CD14-positive monocyte (primary cell): ENCODE data around the gene ZNF543. TPM values are rescaled to one million over a fixed set of nuclear protein-coding genes. Genes with fewer than 3 reads are reported as not detected.

ENCODE experiments used
- DNase-seq, 3 donors: peaks; one replicate each; pipeline ENCODE4 v3.0.0-alpha.2; 2011 to 2022
- H2AFZ ChIP-seq: 2 replicates; pipeline ENCODE4 v1.6.0; 2012; ENCODE audit warnings: mild to moderate bottlenecking, low read depth, low read length, inconsistent platforms; ENCODE audit not compliant: insufficient read depth, poor library complexity, severe bottlenecking
- H3K27ac ChIP-seq, 2 donors: 1 replicate in 1 of 2; 2 replicates in 1 of 2; pipeline ENCODE4 v1.5.1; 2012 to 2013; ENCODE audit warnings: low read length in 2 of 2, control low read depth in 1 of 2, inconsistent platforms in 1 of 2, low read depth in 1 of 2, mild to moderate bottlenecking in 1 of 2
- H3K27me3 ChIP-seq, 2 donors: one replicate each; pipeline versions ENCODE4 v1.6.0 to v1.6.1; 2011 to 2013; ENCODE audit warnings: low read length in 2 of 2; ENCODE audit not compliant: control insufficient read depth in 2 of 2, insufficient read depth in 2 of 2
- H3K36me3 ChIP-seq, 2 donors: replicated peaks in 1 of 2; 1 replicate in 1 of 2; 2 replicates in 1 of 2; pipeline versions ENCODE4 v1.5.1 to v1.6.1; 2012 to 2013; ENCODE audit warnings: low read length in 2 of 2, control low read depth in 1 of 2, inconsistent platforms in 1 of 2, mild to moderate bottlenecking in 1 of 2; ENCODE audit not compliant: insufficient read depth in 2 of 2, control insufficient read depth in 1 of 2
- H3K4me1 ChIP-seq, 2 donors: 1 replicate in 1 of 2; 2 replicates in 1 of 2; pipeline versions ENCODE4 v1.5.1 to v1.6.1; 2012 to 2013; ENCODE audit warnings: low read length in 2 of 2, control low read depth in 1 of 2, inconsistent platforms in 1 of 2, mild to moderate bottlenecking in 1 of 2, moderate library complexity in 1 of 2; ENCODE audit not compliant: insufficient read depth in 2 of 2, control insufficient read depth in 1 of 2
- H3K4me2 ChIP-seq: replicated peaks from 2 replicates; pipeline ENCODE3; 2012; ENCODE audit warnings: low read length, moderate library complexity, mild to moderate bottlenecking; ENCODE audit not compliant: poor library complexity, severe bottlenecking; ENCODE audit errors: extremely low read depth
- H3K4me3 ChIP-seq, 3 experiments: fragments of 200-600 bp in 1 of 3; sonication (generic) in 1 of 3; replicated peaks in 1 of 3; 1 replicate in 2 of 3; 2 replicates in 1 of 3; pipeline ENCODE4 v1.5.1; 2011 to 2013; ENCODE audit warnings: low read length in 3 of 3, mild to moderate bottlenecking in 3 of 3, control low read depth in 2 of 3, low read depth in 2 of 3, inconsistent platforms in 1 of 3, moderate library complexity in 1 of 3
- H3K79me2 ChIP-seq: 2 replicates; pipeline ENCODE4 v1.6.0; 2012; ENCODE audit warnings: mild to moderate bottlenecking, control low read depth, inconsistent platforms, low read length, moderate library complexity; ENCODE audit not compliant: insufficient read depth
- H3K9ac ChIP-seq: 2 replicates; pipeline ENCODE4 v1.6.0; 2017; ENCODE audit warnings: low read length, mild to moderate bottlenecking; ENCODE audit not compliant: insufficient read depth, poor library complexity, severe bottlenecking
- H3K9me3 ChIP-seq, 2 donors: replicated peaks in 1 of 2; 1 replicate in 1 of 2; 2 replicates in 1 of 2; pipeline versions ENCODE4 v1.5.1 to v1.6.1; 2012 to 2013; ENCODE audit warnings: low read length in 2 of 2, control low read depth in 1 of 2; ENCODE audit not compliant: control insufficient read depth in 1 of 2, insufficient read depth in 1 of 2
- H4K20me1 ChIP-seq: 2 replicates; pipeline ENCODE4 v1.6.0; 2012; ENCODE audit warnings: mild to moderate bottlenecking, low read length, control low read depth, moderate library complexity; ENCODE audit not compliant: insufficient read depth
- H3K27ac Mint-ChIP-seq, 7 donors: one replicate each; pipeline ENCODE4 v1.8.0; 2020; ENCODE audit warnings: mild to moderate bottlenecking in 7 of 7, mixed read lengths in 7 of 7, moderate library complexity in 6 of 7, inconsistent platforms in 2 of 7
- H3K27me3 Mint-ChIP-seq, 3 donors: one replicate each; pipeline ENCODE4 v1.8.0; 2021 to 2022; ENCODE audit warnings: low read depth in 3 of 3, mild to moderate bottlenecking in 3 of 3, mixed read lengths in 3 of 3, moderate library complexity in 3 of 3, inconsistent platforms in 1 of 3
- H3K36me3 Mint-ChIP-seq, 2 donors: one replicate each; pipeline ENCODE4 v1.8.0; 2020; ENCODE audit warnings: mixed read lengths in 2 of 2, inconsistent platforms in 1 of 2, mild to moderate bottlenecking in 1 of 2
- H3K4me1 Mint-ChIP-seq: one replicate; pipeline ENCODE4 v1.8.0; 2020; ENCODE audit warnings: mild to moderate bottlenecking, mixed read lengths
- H3K4me3 Mint-ChIP-seq, 2 donors: one replicate each; pipeline ENCODE4 v1.8.0; 2020; ENCODE audit warnings: mild to moderate bottlenecking in 2 of 2, mixed read lengths in 2 of 2, moderate library complexity in 1 of 2
- H3K9me3 Mint-ChIP-seq, 7 donors: one replicate each; pipeline ENCODE4 v1.8.0; 2020 to 2022; ENCODE audit warnings: mixed read lengths in 7 of 7, mild to moderate bottlenecking in 6 of 7, moderate library complexity in 6 of 7, inconsistent platforms in 2 of 7
- whole genome bisulfite sequencing: methylation state at CpG from one replicate; pipeline ENCODE4 v1.1.5; 2013; ENCODE audit warnings: missing lambda C conversion rate; ENCODE audit not compliant: insufficient coverage; 5-methylcytosine and 5-hydroxymethylcytosine counted together
- intact Hi-C, 2 donors: fragments of 100-400 bp; cut with micrococcal nuclease; formaldehyde crosslinking; loops; one replicate each; pipeline versions ENCODE4 v1.15.0 to v1.15.1; 2023
- polyA plus RNA-seq, 3 donors: library from polyadenylated mRNA; depleted of rRNA in 1 of 3; unstranded in 2 of 3; stranded (reverse) in 1 of 3; fragments of 300-500 nt in 2 of 3; fragments of >200 nt in 1 of 3; fragmentation: Illumina TruSeq in 2 of 3; gene quantifications; 1 replicate in 2 of 3; 2 replicates in 1 of 3; pipeline ENCODE4 v1.2.3, GENCODE V29; 2012 to 2021
- TF ChIP-seq, protein P1 (sequence below): fragments of 200-600 bp; IDR thresholded peaks from one replicate; pipeline ENCODE4 v1.8.0; 2022; ENCODE audit warnings: antibody characterized with exemption, mild to moderate bottlenecking

The ZNF543 gene
- polyA plus RNA-seq, 3 donors: 0.85 to 1.1 (median 0.99) TPM

DNA sequence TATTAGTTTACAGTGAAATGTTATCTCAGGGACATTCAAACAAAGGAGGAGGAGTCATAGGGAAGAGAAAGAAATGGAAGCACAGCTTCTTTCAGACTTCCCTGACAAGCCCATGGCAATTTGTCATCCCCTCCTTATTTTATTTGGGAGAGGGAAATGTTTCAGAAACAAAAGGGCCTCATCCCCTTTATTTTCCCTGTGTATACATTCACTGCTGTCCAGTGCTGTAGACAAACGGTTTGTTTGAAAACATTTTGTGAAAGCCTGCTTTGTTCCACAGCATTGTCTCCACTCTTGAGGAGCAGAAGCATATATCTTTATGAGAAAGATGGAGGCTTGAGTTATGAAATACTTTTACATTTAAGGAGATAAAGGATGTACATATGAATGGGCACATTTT is 27.7 kb upstream of the ZNF543 start:
- Histone ChIP-seq H4K20me1 (peaks cover 4% of the 10 kb centered on the region), H3K9me3 (peaks cover 36 to 37% of the 10 kb centered on the region in 2 donors), H3K36me3 (peaks cover 59 to 88% of the 10 kb centered on the region in 2 donors), H3K4me1 (no peaks in the 10 kb centered on the region), H2AFZ (no peak overlapping the region), H3K79me2 (peaks cover 61% of the 10 kb centered on the region), H3K27me3 (no peaks in the 10 kb centered on the region), H3K4me2 (no peak overlapping the region), H3K9ac (no peak overlapping the region), H3K4me3 (no peak overlapping the region), H3K27ac (no peak overlapping the region)
- TF ChIP-seq, protein P1, sequence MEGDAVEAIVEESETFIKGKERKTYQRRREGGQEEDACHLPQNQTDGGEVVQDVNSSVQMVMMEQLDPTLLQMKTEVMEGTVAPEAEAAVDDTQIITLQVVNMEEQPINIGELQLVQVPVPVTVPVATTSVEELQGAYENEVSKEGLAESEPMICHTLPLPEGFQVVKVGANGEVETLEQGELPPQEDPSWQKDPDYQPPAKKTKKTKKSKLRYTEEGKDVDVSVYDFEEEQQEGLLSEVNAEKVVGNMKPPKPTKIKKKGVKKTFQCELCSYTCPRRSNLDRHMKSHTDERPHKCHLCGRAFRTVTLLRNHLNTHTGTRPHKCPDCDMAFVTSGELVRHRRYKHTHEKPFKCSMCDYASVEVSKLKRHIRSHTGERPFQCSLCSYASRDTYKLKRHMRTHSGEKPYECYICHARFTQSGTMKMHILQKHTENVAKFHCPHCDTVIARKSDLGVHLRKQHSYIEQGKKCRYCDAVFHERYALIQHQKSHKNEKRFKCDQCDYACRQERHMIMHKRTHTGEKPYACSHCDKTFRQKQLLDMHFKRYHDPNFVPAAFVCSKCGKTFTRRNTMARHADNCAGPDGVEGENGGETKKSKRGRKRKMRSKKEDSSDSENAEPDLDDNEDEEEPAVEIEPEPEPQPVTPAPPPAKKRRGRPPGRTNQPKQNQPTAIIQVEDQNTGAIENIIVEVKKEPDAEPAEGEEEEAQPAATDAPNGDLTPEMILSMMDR: no peak
- Mint-ChIP-seq H3K4me1 (no peaks in the 10 kb centered on the region), H3K4me3 (no peak overlapping the region), H3K9me3 (peaks cover 18 to 70% (median 38%) of the 10 kb centered on the region in 7 donors), H3K27ac (no peak overlapping the region), H3K27me3 (no peaks in the 10 kb centered on the region), H3K36me3 (peaks cover 75 to 97% of the 10 kb centered on the region in 2 donors)
- WGBS: no CpG with 5 or more reads among the region's 1 CpG
- DNase-seq: no peak
- intact Hi-C loops: no loop called here

DNA sequence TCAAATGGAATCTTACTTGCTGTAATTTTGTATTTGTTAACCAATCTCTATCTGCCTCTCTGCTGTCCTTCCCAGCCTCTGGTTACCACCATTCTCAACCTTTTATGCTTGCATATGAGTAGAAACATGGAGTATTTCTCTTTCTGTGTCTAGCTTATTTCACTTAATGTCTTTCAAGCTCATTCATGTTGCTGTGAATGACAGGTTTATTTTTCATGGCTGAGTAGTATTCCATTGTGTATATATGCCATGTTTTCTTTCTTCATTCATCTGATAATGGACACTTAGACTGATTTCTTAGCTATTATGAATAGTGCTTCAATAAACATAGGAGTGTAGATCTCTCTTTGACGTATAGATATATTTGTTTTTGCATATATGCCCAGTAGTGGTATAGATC is 26.6 kb upstream of the ZNF543 start:
- Mint-ChIP-seq H3K4me1 (no peaks in the 10 kb centered on the region), H3K27me3 (no peaks in the 10 kb centered on the region), H3K36me3 (peaks cover 72 to 97% of the 10 kb centered on the region in 2 donors), H3K27ac (no peak overlapping the region), H3K4me3 (no peak overlapping the region), H3K9me3 (peaks cover 18 to 62% (median 38%) of the 10 kb centered on the region in 7 donors)
- no CpG with 5 or more reads among the region's 1 CpG for WGBS
- H4K20me1 ChIP-seq: peaks cover 4% of the 10 kb centered on the region
- TF ChIP-seq, protein P1: no peak
- no peak overlapping the region for H2AFZ ChIP-seq
- H3K4me3 ChIP-seq: no peak overlapping the region
- peaks cover 36 to 37% of the 10 kb centered on the region in 2 donors for H3K9me3 ChIP-seq
- H3K4me1 ChIP-seq: no peaks in the 10 kb centered on the region
- no peak for DNase-seq
- peaks cover 57% of the 10 kb centered on the region for H3K79me2 ChIP-seq
- intact Hi-C loops: no loop called here
- H3K4me2 ChIP-seq: no peak overlapping the region
- H3K9ac ChIP-seq: no peak overlapping the region
- no peaks in the 10 kb centered on the region for H3K27me3 ChIP-seq
- peaks cover 52 to 87% of the 10 kb centered on the region in 2 donors for H3K36me3 ChIP-seq
- no peak overlapping the region for H3K27ac ChIP-seq
